Skin epidermis (tissue), 12 donors: Measurements from ENCODE around the gene DAGLA.

Experiments
- H3K27ac ChIP-seq, 21 experiments: fragments of 200-600 bp; sonication (generic) in 11 of 21; one replicate each; pipeline ENCODE4 v1.5.0; 2020; ENCODE audit warnings: mild to moderate bottlenecking in 3 of 21, inconsistent platforms in 2 of 21, moderate library complexity in 2 of 21
- H3K4me3 ChIP-seq, 7 experiments: fragments of 200-600 bp; sonication (generic) in 2 of 7; one replicate each; pipeline ENCODE4 v1.5.0; 2020; ENCODE audit warnings: inconsistent platforms in 2 of 7, mild to moderate bottlenecking in 2 of 7, moderate library complexity in 1 of 7

The DAGLA gene

DNA sequence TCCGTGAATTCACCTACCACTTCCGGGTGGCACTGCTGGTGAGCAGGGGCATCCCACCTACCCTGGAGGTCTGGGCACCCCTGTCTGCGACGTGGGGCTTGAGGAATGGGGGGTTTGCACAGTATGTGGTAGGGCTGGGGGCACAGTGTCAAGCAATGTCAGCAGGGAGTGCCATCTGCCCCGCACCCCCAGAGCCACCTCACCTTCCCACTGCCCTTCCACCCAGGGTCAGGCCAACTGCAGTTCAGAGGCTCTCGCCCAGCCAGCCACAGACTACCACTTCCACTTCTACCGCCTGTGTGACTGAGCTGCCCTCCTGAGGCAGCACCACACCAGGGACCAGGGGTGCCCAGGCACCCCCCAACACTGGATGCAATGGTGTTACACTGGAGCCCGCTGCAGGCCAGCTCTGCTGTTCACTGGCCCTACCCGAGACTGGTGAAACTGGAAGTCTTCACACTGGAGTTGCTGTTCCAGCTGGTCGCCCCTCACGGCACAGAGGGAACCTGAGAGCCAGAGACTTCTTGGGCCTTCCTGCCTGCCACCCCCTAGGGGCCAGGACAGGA, 105.7 kb downstream of the DAGLA start:
- no peak overlapping the region for H3K4me3 ChIP-seq
- H3K27ac ChIP-seq: no peak overlapping the region

DNA sequence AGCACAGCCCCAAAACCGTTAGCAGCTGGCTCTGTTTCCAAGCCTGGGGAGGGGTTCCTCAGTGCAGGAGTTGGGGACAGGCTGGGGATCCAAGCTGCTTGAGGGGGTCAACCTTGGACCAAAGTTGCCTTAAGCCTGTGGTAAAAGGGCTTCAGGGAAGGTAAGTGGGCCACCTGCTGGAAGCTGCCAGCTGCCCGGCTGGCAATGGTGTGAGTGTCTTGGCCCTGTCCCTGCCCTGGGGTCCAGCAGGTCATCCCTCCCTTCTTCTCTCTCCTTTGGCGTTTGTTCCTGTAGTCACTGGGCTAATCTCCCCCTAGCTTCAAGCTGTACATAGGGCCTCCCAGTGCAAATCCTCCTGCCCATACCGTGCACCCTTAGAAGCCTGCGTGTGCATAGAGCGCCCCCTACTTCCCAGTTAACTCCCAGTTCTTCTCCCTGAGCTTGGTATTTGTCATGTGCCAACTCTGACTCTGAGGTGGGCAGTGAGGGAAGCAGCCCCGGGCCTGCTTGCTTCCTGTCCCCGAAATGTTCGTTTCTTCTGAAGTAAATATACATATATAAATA, 107.8 kb downstream of the DAGLA start:
- no peak overlapping the region for H3K4me3 ChIP-seq
- H3K27ac ChIP-seq: no peak overlapping the region

DNA sequence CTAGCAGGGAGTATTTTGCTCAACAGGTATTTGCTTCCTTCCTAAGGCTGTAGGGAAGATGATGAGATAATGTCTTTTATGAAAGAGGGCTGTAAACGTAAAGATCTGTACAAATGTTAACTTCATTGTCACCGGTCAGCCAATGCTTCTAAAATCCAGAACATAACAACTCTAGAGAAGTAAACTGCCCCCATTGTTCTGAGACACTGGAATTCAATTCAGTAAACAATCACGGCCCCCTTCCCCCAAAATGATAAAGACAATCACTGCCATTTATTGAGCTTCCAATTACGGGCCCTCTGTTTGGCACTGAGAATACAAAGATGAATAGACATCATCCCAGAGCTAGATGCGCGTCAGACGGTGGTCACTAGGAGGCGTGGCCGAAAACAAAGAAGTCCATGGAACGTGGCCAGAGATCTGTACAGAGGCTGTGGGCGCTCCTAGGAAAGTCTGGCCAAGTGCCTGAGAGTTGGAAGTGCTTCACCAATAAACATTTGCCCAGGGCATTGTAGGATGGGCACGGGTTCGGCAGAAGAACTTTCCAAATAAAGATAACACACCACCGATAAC, 111.6 kb downstream of the DAGLA start:
- peak overlapping the region; percentile 78 to 100 (median 98) for H3K27ac ChIP-seq
- H3K4me3 ChIP-seq: peak overlapping the region; percentile 55 to 86 (median 68)

DNA sequence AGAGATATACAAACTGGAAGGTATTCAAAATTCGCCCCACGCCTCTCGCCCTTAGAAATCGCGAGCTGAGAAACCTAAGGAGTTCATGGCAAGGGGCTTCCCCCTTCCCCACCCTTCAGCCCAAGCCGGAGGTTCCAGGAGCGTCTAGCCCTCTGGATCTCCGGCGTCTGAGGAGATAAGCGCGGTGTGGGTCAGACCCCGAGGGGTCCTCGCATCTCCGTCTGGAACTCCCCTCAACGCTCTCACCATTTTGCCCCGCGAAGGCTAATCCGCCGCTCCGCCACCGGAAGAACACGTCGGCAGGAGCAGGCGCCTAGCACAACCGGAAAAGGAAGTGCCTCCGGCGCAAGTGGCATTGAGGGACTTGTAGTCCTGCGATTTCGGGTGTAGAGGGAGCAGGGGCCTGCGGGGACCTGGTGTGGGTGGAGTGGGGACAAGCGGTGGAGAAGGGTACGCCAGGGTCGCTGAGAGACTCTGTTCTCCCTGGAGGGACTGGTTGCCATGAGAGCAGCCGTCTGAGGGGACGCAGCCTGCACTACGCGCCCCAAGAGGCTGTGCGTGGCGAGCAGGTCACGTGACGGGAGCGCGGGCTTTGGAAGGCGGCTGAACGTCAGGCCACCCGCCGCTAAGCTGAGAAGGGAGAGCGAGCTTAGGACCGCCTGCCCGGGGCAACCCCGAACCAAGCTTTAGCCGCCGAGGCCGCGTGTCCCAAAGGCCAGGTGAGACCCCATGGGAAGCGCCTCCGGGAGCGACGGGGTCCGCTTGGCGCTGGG, 112.3 kb downstream of the DAGLA start, which contains the start of the genes FEN1 and TMEM258:
Gene FEN1 (plus strand): TSS at position 602 of the 773 bp plus-strand sequence. CDS start 2,451 bp downstream, outside the sequence.
Gene TMEM258 (minus strand): TSS at position 290 of the 773 bp plus-strand sequence. CDS start 41 bp downstream, at position 249.
- Histone ChIP-seq H3K4me3 (peak within 1 kb of the TSS; percentile 55 to 86 (median 68)), H3K27ac (peak within 1 kb of the TSS; percentile 78 to 100 (median 98))

DNA sequence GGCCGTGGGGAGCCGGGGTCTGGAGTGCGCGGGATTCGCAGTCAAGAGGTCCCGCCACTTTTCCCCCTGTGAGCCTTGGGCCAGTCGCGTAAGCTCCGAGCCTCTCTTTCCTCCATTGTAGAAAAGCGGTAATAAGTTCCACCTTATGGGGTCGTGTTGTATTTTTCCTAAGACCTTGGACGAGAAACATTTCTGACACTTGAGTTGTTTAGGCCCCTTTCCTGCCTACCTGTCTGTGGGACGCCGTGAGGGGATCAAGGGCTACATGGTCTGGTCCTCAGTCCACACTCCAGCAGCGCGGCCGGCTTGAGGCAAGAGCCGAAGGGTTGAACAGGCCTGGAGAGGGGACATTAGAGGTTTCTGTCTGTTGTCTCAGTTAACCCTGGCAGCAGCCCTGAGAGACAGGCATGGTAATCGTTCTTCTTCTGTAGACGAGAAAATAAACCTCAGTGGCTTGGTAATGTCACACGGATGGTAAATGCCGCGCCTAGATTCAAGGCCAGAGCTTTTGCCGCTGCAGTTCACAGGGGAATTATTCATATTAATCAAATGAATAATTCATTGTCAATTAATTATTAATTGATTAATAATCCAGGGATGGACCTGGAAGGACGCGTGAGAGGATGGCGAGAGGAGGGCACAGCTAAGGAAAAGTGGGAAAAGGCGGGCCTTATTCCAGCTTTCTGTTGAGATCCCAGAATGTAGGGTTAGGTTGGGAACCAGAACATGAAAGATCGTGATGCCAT, 113.1 kb downstream of the DAGLA start:
- Histone ChIP-seq H3K4me3 (peak overlapping the region; percentile 55 to 86 (median 68)), H3K27ac (peak overlapping the region; percentile 78 to 100 (median 98))

DNA sequence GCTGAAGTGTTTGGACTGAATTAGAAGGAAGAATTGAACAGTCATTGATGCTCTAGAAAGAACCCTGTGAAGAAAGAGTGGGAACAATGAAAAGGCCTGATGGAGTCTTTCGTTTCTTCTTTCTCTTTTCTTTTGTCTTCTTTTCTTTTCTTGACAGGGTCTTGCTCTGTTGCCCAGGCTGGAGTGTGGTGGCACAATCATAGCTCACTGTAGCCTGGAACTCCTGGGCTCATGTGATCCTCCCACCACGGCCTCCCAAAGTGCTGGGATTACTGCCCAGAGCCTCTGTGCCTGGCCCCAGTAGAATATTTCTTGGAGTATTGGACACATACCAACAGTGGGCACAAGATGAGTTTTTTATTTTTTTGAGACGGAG, 113.6 kb downstream of the DAGLA start:
- Histone ChIP-seq H3K27ac (peak overlapping the region in 3 of 21 experiments; percentile 95 to 99 (median 96)), H3K4me3 (peak overlapping the region in 4 of 7 experiments; percentile 55 to 86 (median 66))

DNA sequence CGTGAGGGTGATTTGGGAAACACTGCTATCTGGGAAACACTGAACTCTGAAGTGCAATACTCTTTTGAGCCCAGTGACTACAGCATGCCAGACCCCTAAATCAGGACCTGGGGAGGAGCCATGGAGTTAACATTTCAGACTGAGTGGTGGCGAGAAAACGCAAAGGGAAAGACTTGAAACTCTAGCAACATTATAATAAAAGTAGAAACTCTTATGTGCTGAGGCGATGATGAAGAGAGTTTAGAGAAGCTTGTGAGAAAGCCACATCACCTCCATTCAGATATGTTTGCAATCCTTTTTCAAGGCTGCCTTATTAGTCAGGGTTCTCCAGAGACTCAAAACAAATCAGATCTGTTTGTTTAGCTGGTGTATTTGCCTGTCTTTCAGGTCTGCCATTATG, 114.4 kb downstream of the DAGLA start:
- H3K27ac ChIP-seq: no peak overlapping the region
- no peak overlapping the region for H3K4me3 ChIP-seq

DNA sequence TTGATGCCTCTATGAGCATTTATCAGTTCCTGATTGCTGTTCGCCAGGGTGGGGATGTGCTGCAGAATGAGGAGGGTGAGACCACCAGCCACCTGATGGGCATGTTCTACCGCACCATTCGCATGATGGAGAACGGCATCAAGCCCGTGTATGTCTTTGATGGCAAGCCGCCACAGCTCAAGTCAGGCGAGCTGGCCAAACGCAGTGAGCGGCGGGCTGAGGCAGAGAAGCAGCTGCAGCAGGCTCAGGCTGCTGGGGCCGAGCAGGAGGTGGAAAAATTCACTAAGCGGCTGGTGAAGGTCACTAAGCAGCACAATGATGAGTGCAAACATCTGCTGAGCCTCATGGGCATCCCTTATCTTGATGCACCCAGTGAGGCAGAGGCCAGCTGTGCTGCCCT, 115.3 kb downstream of the DAGLA start:
- no peak overlapping the region for H3K27ac ChIP-seq
- H3K4me3 ChIP-seq: no peak overlapping the region

DNA sequence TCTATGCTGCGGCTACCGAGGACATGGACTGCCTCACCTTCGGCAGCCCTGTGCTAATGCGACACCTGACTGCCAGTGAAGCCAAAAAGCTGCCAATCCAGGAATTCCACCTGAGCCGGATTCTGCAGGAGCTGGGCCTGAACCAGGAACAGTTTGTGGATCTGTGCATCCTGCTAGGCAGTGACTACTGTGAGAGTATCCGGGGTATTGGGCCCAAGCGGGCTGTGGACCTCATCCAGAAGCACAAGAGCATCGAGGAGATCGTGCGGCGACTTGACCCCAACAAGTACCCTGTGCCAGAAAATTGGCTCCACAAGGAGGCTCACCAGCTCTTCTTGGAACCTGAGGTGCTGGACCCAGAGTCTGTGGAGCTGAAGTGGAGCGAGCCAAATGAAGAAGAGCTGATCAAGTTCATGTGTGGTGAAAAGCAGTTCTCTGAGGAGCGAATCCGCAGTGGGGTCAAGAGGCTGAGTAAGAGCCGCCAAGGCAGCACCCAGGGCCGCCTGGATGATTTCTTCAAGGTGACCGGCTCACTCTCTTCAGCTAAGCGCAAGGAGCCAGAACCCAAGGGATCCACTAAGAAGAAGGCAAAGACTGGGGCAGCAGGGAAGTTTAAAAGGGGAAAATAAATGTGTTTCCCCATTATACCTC, 115.8 kb downstream of the DAGLA start:
- H3K27ac ChIP-seq: no peak overlapping the region
- no peak overlapping the region for H3K4me3 ChIP-seq
